ENCODE results near the gene MRC2.

The MRC2 gene

GRCh38 chr17:62615503-62615902 lies 12.0 kb upstream of the MRC2 start:
- no peak for DNase-seq

DNA sequence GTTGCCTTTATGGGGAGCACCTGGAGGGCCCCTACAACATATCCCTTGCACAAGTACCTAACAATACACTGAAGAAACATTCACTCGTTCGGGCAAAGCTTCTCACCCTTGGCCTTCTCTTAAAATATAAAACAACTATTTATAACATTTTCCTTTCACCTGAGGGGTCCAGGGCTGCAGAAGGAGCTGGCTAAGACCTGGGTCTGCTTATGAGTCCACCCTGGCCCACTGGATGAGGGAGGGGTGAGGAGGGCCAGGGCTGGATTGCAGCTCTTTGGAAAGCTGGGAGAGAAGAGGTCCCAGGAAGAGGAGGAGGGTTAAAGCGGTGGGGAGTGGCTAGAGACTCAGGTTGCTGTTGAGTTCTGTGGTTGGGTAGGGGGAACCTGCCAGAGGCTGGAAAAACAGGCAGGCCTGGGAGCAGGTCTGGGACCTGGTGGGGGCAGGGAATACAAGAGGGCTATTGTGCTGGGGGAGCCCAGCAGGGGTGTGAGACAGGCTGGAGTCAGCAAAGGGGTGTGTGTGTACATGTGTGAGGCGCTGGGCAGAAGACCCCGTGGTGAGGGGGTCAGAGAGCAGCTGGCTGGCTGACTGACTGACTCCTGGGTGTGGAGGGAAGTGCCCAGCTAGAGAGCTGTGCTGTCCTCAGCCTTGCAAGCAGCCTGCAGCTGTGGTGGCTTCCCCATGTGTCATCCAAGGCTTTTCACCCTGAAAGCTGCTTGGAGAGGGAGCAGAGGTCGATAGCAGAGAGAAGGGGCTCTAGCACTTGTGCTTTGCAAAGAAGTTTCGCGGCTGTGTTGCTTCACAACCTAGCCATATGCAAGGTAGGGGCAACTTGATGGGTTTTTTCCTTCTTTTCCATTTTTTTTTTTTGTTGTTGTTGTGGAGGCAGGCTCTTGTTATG lies 10.2 kb upstream of the MRC2 start:
- no peak for DNase-seq

GRCh38 chr17:62617894-62618472 lies 9.5 kb upstream of the MRC2 start:
- DNase-seq, result no peak

- DNase-seq, result no peak
Measured at GRCh38 chr17:62618647-62619416, 8.6 kb upstream of the MRC2 start.

- DNase-seq, result no peak
Measured at GRCh38 chr17:62619417-62620155, 7.9 kb upstream of the MRC2 start.

- no peak for DNase-seq
Measured at GRCh38 chr17:62621223-62621622, 6.2 kb upstream of the MRC2 start.

DNA sequence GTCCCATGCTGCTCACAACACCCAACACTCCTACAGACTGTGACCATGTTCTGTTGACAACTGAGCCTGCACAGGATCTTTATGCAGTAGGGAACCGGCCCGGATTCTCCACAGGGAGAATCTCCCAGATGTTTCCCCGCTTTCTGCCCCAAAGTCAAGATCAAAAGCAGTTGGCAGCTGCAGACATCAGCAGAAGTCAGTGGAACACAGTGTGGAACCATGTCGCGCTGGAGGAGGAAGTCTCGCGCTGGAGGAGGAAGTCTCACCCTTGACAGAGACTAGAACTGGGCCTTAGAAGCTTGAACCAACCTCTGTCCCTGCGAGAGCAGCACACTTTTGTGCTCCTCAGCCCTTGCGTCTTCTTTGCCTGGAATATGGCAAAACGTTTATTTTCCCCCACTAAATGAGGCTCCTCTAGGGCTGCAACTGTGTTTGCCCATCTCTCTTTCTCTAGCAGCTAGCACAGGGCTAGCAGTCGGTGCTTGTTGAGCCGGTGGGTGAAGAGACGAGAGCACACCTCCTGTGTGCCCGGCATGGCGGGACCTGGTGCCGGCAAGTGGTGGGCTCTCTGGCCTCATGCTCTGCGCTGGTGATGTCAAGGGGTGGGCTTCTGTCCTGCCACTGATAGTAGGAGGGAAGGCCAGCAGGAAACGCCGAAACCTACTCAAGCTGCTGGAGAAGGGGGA lies 2.1 kb upstream of the MRC2 start:
- no peak for DNase-seq

GRCh38 chr17:62625870-62626200 lies 1.6 kb upstream of the MRC2 start:
- no peak for DNase-seq

GRCh38 chr17:62626719-62627218 lies 701 bp upstream of the MRC2 start:
- no peak for DNase-seq

DNA sequence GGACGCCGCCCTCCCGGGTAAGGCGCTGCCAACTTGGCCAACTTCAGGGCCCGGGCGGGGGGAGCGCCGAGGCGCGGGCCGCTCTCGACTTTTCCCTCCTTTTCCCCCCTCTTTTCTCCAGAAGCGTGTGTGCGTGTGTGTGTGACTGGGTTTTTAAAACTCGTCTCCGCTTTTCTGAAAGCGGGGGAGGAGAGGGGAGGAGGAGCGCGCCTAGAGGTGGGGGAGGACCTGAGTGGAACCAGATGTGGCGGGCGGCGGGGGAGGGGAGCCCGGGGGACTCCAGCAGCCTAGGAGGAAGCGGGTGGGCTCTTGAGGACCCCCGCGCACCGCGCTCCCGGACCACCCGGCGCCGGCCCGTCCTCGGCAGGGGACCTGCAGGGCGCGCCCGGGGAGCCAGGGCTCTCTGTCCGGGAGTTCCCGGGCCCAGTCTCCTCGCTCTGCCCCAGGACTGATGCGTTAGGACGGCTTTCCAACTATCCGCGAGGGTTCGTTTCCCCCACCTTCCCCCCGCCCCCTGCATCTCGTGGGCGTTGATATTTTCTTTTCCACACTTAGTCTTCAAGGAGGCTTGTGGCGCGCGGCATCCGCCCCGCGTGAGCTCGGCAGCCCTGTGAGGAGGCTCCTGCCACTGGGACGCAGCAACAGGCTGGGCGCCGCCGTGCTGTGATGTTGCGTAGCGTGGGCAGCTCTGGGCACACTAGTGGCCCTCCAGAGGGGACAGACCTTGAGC lies 599 bp downstream of the MRC2 start:
- no peak for DNase-seq

DNA sequence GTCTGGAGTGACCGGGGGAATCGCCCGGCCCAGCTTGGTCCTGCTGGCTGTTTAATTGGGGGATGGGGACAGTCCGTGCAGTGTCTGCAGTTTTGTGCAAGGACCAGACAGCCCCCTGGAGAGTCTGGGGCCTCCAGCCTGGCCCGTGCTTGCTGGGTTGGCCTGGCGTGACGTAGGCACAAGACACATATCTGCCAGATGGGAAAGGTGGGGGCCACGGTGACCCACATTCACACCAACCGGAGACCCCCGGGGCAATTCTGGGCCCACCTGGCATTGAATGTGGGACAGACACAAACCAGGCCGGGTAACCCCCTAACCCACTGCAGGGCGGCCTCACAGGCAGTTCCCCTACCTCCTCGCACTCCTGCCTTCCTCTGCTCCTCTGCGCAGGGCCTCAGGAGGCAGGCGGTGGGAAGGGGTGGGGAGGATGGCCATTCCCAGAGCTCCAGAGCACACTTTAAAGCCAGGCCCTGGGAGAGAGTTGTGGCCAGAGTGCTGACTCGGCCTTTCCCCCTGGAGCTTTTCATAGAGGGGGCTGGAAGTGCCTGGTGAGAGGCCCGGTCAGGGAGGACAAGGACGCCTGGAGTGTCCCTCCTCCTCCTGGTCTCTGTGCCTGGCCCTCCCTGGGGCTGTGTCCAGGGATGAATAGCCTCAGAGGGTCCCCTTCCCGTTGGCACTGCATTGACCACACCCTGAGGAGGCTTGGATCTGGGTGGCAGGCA lies 1.5 kb downstream of the MRC2 start:
- DNase-seq, result no peak

DNA sequence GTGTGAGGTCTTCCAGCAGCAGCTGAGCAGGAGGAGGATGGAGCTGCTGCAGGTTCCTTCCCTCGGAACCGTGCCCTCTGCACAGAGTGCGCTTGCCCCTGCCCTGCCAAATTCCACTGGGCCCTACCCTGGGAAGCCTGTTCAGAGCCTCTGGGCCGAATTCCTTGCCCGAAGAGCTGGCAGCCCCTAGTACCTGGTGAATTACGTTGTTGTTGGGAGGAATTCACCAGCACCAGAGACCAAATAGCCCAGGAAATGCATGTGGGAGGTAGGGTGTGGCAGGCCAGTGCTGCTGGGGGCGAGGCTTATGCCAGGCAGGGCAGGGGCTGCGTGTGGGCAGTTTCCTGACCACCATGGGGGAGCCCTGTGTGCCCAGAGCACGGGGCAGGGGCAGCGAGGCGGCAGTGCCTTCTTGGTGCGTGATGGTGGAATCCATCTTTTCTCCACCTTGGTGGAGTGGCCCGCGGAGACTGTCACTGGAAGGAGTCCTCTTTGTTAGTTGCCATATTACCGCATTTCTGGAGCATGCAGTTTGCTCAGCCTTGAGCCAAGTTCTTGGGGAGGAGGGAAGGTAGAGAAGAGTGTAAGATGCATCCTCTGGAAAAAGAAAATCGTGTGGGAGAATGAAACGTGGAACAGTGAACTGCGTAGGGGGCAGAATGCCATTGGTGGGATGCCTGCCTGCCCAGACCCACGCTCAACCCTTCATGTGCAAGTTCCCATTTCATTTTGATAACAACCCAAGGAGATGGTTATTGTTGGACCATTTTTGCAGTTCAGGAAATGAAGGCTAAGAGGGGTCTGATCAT lies 2.3 kb downstream of the MRC2 start:
- DNase-seq, result no peak

- DNase-seq, result no peak
Measured at GRCh38 chr17:62630365-62631085, 3.1 kb downstream of the MRC2 start.

DNA sequence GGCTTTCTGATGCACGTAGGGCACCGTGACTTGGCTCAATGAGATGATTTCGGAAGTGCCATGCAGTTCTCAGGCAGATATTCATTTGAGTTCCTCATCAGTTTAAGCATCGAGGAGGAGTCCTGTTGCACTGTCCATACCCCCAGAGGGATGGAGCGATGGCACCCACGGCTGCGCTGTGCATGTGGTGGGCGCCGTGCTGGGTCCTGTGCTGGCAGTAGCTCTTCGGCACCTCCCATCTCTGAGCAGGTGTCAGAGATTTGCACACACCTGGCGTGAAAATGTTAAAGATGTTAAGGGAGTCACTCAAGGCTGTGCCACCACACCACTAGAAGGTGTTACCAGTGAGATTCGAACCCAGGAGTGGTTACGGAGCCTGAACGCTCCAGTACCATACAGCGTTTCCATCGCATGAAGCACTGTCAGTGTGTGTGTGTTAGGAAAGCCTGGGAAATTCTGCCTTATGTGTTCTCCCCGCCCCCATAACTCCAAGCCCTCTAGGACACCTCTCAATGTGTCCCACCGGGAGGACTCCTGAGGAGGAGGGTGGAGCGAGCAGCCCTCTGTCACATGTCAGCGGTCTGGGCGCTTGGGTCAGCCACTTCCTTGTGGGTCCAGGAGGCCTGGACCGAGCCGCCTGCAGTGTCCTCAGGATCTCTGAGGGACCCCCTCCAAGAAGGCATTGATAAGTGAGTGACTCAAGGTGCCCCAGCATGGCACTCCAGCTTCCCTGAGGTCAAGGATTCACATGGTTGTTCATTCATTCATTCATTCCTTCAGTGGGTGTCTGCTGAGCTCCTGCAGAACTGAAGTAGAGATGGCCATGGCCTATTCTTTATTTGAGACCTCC lies 3.8 kb downstream of the MRC2 start:
- DNase-seq, result no peak

DNA sequence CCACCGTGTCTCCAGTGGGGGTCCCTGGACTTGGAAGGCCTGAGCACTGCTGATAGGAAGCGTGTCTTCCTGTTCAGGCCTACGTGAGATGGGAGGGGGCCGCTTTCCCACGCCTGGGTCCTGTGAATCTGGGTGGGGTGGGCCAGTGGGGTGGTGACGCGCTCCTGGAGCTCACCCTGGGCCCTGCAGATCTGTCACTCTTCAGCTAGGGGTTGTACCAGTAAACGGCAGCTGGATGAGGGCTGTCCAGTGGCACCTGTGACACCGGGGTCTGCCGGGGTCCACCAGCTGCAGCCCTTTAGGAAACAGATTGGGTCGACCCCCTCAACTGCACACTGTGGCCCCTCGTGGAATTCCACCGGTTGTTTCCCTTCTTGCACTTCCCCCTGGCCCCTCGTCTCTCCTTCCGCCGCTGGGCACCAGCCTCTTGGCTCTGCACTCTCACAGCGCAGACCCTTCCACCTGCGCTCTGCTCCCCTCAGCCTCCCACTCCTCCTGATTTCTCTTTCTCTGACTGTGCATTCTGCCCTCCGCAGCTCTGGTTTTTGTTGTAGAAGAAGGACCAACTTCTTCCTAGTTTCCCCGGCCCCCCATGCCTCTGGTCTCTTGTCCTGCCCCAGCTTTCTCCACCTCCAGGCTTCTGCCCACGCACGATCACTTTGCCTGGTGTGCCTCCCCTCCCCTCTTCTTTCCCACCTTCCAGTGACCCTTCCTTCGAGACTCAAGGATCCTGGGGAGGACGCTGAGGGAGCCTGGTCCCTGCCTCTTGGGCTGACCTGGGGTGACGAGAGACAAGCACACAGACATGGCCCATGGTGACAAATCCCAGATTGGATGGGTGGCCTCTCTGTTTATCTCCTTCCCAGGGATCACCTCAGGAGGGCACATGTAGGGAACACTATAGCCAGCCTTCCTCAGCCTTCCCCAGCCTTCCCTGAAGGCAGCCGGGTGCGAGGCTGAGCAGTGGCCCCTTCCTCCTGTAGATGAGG lies 4.8 kb downstream of the MRC2 start:
- no peak for DNase-seq

DNA sequence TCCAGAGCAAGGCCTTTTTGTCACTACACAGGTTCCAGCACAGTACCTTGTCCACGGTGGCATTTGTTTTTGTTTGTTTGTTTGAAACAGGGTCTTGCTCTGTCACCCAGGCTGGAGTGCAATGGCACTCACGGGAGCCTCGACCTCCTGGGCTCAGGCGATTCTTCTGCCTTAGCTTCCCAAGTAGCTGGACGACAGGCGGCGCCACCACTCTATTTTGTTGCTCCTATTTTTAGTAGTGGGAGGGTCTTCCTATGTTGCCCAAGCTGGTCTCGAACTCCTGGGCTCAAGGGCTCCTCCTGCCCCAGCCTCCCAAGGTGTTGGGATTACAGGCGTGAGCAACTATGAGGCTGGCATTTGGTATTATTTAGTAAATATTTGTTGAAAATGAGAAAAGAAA lies 10.3 kb downstream of the MRC2 start:
- peak in 1 of 2 experiments; percentile 21 for DNase-seq

DNA sequence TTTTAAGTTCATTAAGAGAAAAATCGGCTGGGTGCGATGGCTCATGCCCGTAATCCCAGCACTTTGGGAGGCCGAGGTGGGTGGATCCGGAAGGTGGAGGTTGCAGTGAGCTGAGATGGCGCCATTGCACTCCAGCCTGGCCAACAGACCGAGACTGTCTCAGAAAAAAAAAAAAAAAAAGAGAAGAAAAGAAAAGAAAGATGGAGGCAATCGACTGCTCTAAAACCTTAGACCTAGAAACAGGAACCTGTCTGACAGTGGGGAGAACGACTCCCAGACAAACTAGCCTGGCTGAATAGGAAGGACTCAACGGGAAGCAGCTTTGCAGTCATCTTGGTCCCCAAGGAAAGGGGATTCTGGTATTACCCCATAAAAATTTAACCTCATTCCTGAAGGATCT lies 13.7 kb downstream of the MRC2 start:
- DNase-seq, result no peak
